Large intestine (tissue), 3 donors: ENCODE measurements around the gene SIAH1. TPM values are rescaled to one million over a fixed set of nuclear protein-coding genes. Genes with fewer than 3 reads are reported as not detected.
A peak's percentile ranks its signal among the peaks of the same experiment; 100 is the strongest.
"Not testable (repeated sequence)": the region's sequence is repeated elsewhere in the genome, so short reads cannot be mapped to it uniquely, and the experiment has no call there.

Experiments
- DNase-seq, 2 donors: peaks; one replicate each; pipeline versions ENCODE4 v3.0.0 to v3.0.0-alpha.2; 2013
- H3K27ac ChIP-seq: one replicate; pipeline ENCODE4 v1.5.1; 2013; ENCODE audit warnings: low read length
- H3K27me3 ChIP-seq: 2 replicates; pipeline ENCODE4 v1.6.1; 2013; ENCODE audit warnings: low read length; ENCODE audit not compliant: control insufficient read depth, insufficient read depth
- H3K36me3 ChIP-seq: 2 replicates; pipeline ENCODE4 v1.6.1; 2013; ENCODE audit warnings: low read length; ENCODE audit not compliant: control insufficient read depth, insufficient read depth
- H3K4me1 ChIP-seq: one replicate; pipeline ENCODE4 v1.6.1; 2013; ENCODE audit warnings: low read length; ENCODE audit not compliant: control insufficient read depth, insufficient read depth
- H3K4me3 ChIP-seq: one replicate; pipeline ENCODE4 v1.5.1; 2013; ENCODE audit warnings: low read length
- H3K9me3 ChIP-seq: one replicate; pipeline ENCODE4 v1.6.1; 2013; ENCODE audit warnings: mild to moderate bottlenecking, low read depth, low read length, moderate library complexity; ENCODE audit not compliant: control insufficient read depth
- WGBS: methylation state at CpG from one replicate; pipeline ENCODE4 v1.1.5; 2013; ENCODE audit warnings: low lambda C conversion rate; ENCODE audit not compliant: insufficient coverage; 5-methylcytosine and 5-hydroxymethylcytosine counted together
- polyA plus RNA-seq: library from polyadenylated mRNA; unstranded; fragments of 120-200 nt; gene quantifications from one replicate; pipeline ENCODE4 v1.2.1, GENCODE V29; 2013

SIAH1 gene
- polyA plus RNA-seq, 1 donor: 39.6 TPM

- H3K27ac ChIP-seq: no peak overlapping the region
- H3K4me3 ChIP-seq: no peak overlapping the region
- H3K9me3 ChIP-seq: no peaks in the 10 kb centered on the region
- 100% methylated on average over 1 of the region's 11 CpGs for WGBS
- H3K36me3 ChIP-seq: peaks cover 36% of the 10 kb centered on the region
- H3K27me3 ChIP-seq: no peaks in the 10 kb centered on the region
- DNase-seq: no peak
- no peaks in the 10 kb centered on the region for H3K4me1 ChIP-seq
Measured at GRCh38 chr16:48354877-48355855, 30.0 kb downstream of the SIAH1 start.

- H3K4me1 ChIP-seq, H3K9me3 ChIP-seq, H3K4me3 ChIP-seq, H3K27me3 ChIP-seq, DNase-seq, H3K27ac ChIP-seq: not testable (repeated sequence)
- 100% methylated on average over 1 of the region's 5 CpGs for WGBS
- H3K36me3 ChIP-seq: peaks cover 38% of the 10 kb centered on the region
Measured at GRCh38 chr16:48354385-48354784, 30.8 kb downstream of the SIAH1 start.

GRCh38 chr16:48353565-48354163 lies 31.5 kb downstream of the SIAH1 start:
- peak; percentile 70 to 80 for DNase-seq
- Histone ChIP-seq H3K9me3 (no peaks in the 10 kb centered on the region), H3K4me1 (no peaks in the 10 kb centered on the region), H3K4me3 (no peak overlapping the region), H3K27me3 (no peaks in the 10 kb centered on the region), H3K36me3 (peaks cover 44% of the 10 kb centered on the region), H3K27ac (no peak overlapping the region)
- no CpG with 5 or more reads among the region's 7 CpGs for WGBS

GRCh38 chr16:48352648-48353390 lies 32.4 kb downstream of the SIAH1 start:
- no CpG with 5 or more reads among the region's 7 CpGs for WGBS
- Histone ChIP-seq H3K27me3 (no peaks in the 10 kb centered on the region), H3K9me3 (no peaks in the 10 kb centered on the region), H3K4me1 (no peaks in the 10 kb centered on the region), H3K27ac (no peak overlapping the region), H3K4me3 (no peak overlapping the region), H3K36me3 (peaks cover 48% of the 10 kb centered on the region)
- DNase-seq: no peak

- no CpG with 5 or more reads among the region's 3 CpGs for WGBS
- Histone ChIP-seq H3K4me1 (no peaks in the 10 kb centered on the region), H3K27ac (no peak overlapping the region), H3K9me3 (no peaks in the 10 kb centered on the region), H3K36me3 (peaks cover 51% of the 10 kb centered on the region), H3K4me3 (no peak overlapping the region), H3K27me3 (no peaks in the 10 kb centered on the region)
- DNase-seq: no peak
Measured at GRCh38 chr16:48350736-48351135, 34.5 kb downstream of the SIAH1 start.

GRCh38 chr16:48347980-48348379 lies 37.2 kb downstream of the SIAH1 start:
- Histone ChIP-seq H3K27ac (peak overlapping the region; percentile 50), H3K4me1 (no peaks in the 10 kb centered on the region), H3K36me3 (peaks cover 52% of the 10 kb centered on the region), H3K9me3 (no peaks in the 10 kb centered on the region), H3K4me3 (no peak overlapping the region), H3K27me3 (no peaks in the 10 kb centered on the region)
- WGBS: no CpG with 5 or more reads among the region's 4 CpGs
- no peak for DNase-seq

GRCh38 chr16:48347191-48347865 lies 37.9 kb downstream of the SIAH1 start:
- WGBS: no CpG with 5 or more reads among the region's 20 CpGs
- Histone ChIP-seq H3K27ac (peak overlapping the region; percentile 50), H3K4me1 (no peaks in the 10 kb centered on the region), H3K9me3 (no peaks in the 10 kb centered on the region), H3K36me3 (peaks cover 54% of the 10 kb centered on the region), H3K27me3 (no peaks in the 10 kb centered on the region), H3K4me3 (no peak overlapping the region)
- peak; percentile 58 to 75 for DNase-seq

- peaks cover 45% of the 10 kb centered on the region for H3K36me3 ChIP-seq
- WGBS: no CpG with 5 or more reads among the region's 2 CpGs
Measured at GRCh38 chr16:48342591-48342990, 42.6 kb downstream of the SIAH1 start.

GRCh38 chr16:48340054-48340453 lies 45.2 kb downstream of the SIAH1 start:
- no CpG with 5 or more reads among the region's 1 CpG for WGBS
- no peaks in the 10 kb centered on the region for H3K4me1 ChIP-seq
- no peak overlapping the region for H3K4me3 ChIP-seq
- H3K27ac ChIP-seq: no peak overlapping the region
- no peaks in the 10 kb centered on the region for H3K27me3 ChIP-seq
- H3K36me3 ChIP-seq: peaks cover 58% of the 10 kb centered on the region
- no peak for DNase-seq
- H3K9me3 ChIP-seq: no peaks in the 10 kb centered on the region

More at GRCh38 chr16:48342591-48342990, 42.6 kb downstream of the SIAH1 start:
- Histone ChIP-seq H3K27ac (no peak overlapping the region), H3K9me3 (no peaks in the 10 kb centered on the region), H3K4me3 (no peak overlapping the region), H3K27me3 (no peaks in the 10 kb centered on the region), H3K4me1 (no peaks in the 10 kb centered on the region)
- DNase-seq: no peak

GRCh38 chr16:48335961-48336360 lies 49.3 kb downstream of the SIAH1 start:
- Histone ChIP-seq H3K27me3 (no peaks in the 10 kb centered on the region), H3K27ac (no peak overlapping the region), H3K4me3 (no peak overlapping the region), H3K4me1 (no peaks in the 10 kb centered on the region), H3K9me3 (no peaks in the 10 kb centered on the region), H3K36me3 (peaks cover 48% of the 10 kb centered on the region)
- WGBS: no CpG with 5 or more reads among the region's 3 CpGs
- DNase-seq: no peak
